Measurements from ENCODE around the gene ABHD12. TPM values are rescaled to one million over a fixed set of nuclear protein-coding genes. Genes with fewer than 3 reads are reported as not detected.

ABHD12 gene
- polyA plus RNA-seq, 6 donors from 2014 or later, result 15.7 to 23.1 (median 20.3) TPM

GRCh38 chr20:25376236-25376635 is 14.4 kb downstream of the ABHD12 start:
- Mint-ChIP-seq H3K36me3 (peaks cover 4 to 10% of the 10 kb centered on the region in 2 donors), H3K9me3 (no peaks in the 10 kb centered on the region)

GRCh38 chr20:25374842-25375241 is 15.8 kb downstream of the ABHD12 start:
- ATAC-seq (ENCODE audit: low read depth in 2 of 2) (no peak), DNase-seq (no peak)
- Mint-ChIP-seq H3K4me3 (no peak overlapping the region), H3K27ac (no peak overlapping the region), H3K9me3 (no peaks in the 10 kb centered on the region), H3K27me3 (no peaks in the 10 kb centered on the region), H3K36me3 (peaks cover 4 to 10% of the 10 kb centered on the region in 2 donors), H3K4me1 (peaks cover 28 to 36% (median 32%) of the 10 kb centered on the region in 3 donors)

More at GRCh38 chr20:25376236-25376635, 14.4 kb downstream of the ABHD12 start:
- DNase-seq, result no peak
- H3K4me1 Mint-ChIP-seq, result peaks cover 19 to 42% (median 36%) of the 10 kb centered on the region in 3 donors
- H3K27ac Mint-ChIP-seq, result no peak overlapping the region
- no peak overlapping the region for H3K4me3 Mint-ChIP-seq
- no peaks in the 10 kb centered on the region for H3K27me3 Mint-ChIP-seq
- ATAC-seq (ENCODE audit: low read depth in 2 of 2), result no peak

DNA sequence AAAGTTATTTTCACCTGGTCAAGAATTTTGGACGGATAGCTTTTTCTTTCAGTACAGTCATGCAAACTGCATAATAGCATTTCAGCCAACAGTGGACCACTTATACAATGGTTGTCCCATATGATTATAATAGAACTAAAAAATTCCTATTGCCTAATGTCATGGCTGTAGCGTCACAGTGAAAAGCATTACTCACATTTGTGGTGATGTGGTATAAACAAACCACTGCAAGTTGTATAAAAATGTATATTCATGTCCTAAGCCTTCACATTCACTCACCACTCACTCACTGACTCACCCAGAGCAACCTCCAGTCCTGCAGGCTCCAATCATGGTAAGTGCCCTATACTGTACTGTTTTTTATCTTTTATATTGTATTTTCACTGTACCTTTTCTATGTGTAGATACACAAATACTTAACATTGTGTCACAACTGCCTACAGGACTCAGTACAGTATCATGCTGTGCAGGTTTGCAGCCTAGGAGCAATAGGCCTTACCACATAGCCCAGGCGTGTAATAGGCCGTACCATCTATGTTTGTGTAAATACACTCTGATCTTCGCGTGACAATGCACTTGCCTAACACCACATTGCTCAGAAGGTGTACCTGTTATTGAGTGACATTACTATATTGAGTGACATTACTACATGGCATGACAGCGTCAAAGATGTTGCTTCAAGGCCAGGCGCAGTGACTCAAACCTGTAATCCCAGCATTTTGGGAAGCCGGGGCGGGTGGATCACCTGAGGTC is 17.9 kb downstream of the ABHD12 start:
- Mint-ChIP-seq H3K27ac (peak overlapping the region in 1 of 6 donors; percentile 33), H3K36me3 (peaks cover 0 to 4% of the 10 kb centered on the region in 2 donors), H3K9me3 (no peaks in the 10 kb centered on the region), H3K27me3 (no peaks in the 10 kb centered on the region), H3K4me3 (peak overlapping the region in 1 of 8 donors; percentile 5), H3K4me1 (peaks cover 15 to 22% (median 21%) of the 10 kb centered on the region in 3 donors)
- no peak for ATAC-seq (ENCODE audit: low read depth in 2 of 2)
- DNase-seq, result no peak

DNA sequence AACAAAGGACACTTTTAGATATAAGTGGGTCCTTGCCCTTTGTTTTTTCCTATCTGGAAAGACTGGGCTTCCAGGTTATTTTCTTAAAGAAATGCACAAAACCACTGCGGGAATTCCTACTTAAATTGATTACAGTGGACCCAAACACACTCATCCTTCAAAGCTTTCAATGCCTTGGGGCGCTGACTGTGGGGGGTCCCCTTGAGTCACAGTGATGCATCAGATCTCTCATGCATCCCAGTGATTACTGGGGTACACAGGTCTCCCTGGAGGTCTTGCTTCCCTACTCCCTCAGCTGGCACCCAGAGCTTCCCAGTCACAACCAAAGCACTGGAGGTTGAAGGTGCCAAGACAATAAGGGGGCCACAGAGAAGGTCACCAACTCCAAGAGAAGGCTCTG is 20.7 kb downstream of the ABHD12 start:
- H3K36me3 Mint-ChIP-seq, result peaks cover 0 to 4% of the 10 kb centered on the region in 2 donors
- peak overlapping the region in 1 of 6 donors; percentile 60 for H3K27ac Mint-ChIP-seq
- no peak for DNase-seq
- no peaks in the 10 kb centered on the region for H3K27me3 Mint-ChIP-seq
- H3K9me3 Mint-ChIP-seq, result no peaks in the 10 kb centered on the region
- no peak overlapping the region for H3K4me3 Mint-ChIP-seq
- H3K4me1 Mint-ChIP-seq, result peaks cover 14 to 26% (median 21%) of the 10 kb centered on the region in 3 donors
- ATAC-seq (ENCODE audit: low read depth in 2 of 2), result no peak

- Mint-ChIP-seq H3K27ac (peak overlapping the region in 1 of 6 donors; percentile 30), H3K27me3 (no peaks in the 10 kb centered on the region), H3K4me3 (no peak overlapping the region), H3K9me3 (no peaks in the 10 kb centered on the region), H3K36me3 (peaks cover 0 to 4% of the 10 kb centered on the region in 2 donors), H3K4me1 (peaks cover 14 to 26% (median 19%) of the 10 kb centered on the region in 3 donors)
- no peak for DNase-seq
- ATAC-seq (ENCODE audit: low read depth in 2 of 2), result no peak
These were observed 21.1 kb downstream of the ABHD12 start for GRCh38 chr20:25369529-25369928.

DNA sequence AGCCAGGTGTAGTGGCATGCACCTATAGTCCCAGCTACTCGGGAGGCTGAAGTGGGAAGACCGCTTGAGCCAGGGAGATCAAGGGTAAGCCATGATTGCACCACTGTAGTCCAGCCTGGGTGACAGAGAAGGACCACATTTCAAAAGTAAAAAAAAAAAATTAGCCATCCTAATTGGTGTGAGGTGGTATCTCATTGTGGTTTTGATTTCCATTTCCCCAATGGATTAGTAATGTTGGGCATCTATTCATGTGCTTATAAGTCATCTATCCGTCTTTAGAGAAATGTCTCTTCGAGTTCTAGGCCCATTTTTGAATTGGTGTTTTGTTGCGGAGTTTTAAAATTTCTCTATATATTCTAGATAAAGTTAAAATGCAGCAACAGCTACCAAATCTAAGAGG is 21.7 kb downstream of the ABHD12 start:
- DNase-seq (no peak), ATAC-seq (ENCODE audit: low read depth in 2 of 2) (no peak)
- peaks cover 0 to 4% of the 10 kb centered on the region in 2 donors for H3K36me3 Mint-ChIP-seq
- H3K4me1 Mint-ChIP-seq, result peaks cover 14 to 26% (median 19%) of the 10 kb centered on the region in 3 donors
- H3K27ac Mint-ChIP-seq, result peak overlapping the region in 1 of 6 donors; percentile 30
- H3K27me3 Mint-ChIP-seq, result no peaks in the 10 kb centered on the region
- H3K4me3 Mint-ChIP-seq, result no peak overlapping the region
- no peaks in the 10 kb centered on the region for H3K9me3 Mint-ChIP-seq

DNA sequence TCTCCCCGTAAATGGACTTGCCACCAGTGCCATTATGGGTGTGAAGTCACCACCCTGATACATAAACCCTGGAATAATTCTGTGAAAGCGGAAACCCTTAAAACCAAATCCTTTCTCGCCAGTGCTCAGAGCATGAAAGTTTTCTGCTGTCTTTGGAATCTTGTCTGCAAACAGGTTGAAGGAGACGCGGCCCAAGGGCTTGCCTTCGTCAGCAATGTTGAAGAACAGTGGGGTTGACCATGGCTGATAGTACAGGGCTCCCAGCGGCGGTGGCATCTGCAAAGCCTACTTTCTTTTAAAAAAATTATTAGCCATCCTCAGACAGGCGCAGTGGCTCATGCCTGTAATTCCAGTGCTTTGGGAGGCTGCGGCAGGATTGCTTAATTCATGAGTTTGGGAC is 22.1 kb downstream of the ABHD12 start:
- H3K36me3 Mint-ChIP-seq, result peaks cover 0 to 1% of the 10 kb centered on the region in 2 donors
- H3K4me1 Mint-ChIP-seq, result peaks cover 14 to 26% (median 19%) of the 10 kb centered on the region in 3 donors
- no peaks in the 10 kb centered on the region for H3K27me3 Mint-ChIP-seq

GRCh38 chr20:25364879-25365699 is 25.5 kb downstream of the ABHD12 start:
- peaks cover 9 to 24% (median 18%) of the 10 kb centered on the region in 3 donors for H3K4me1 Mint-ChIP-seq
- no peak for DNase-seq
- H3K9me3 Mint-ChIP-seq, result no peaks in the 10 kb centered on the region
- H3K27me3 Mint-ChIP-seq, result no peaks in the 10 kb centered on the region
- no peak for ATAC-seq (ENCODE audit: low read depth in 2 of 2)
- H3K27ac Mint-ChIP-seq, result no peak overlapping the region
- H3K4me3 Mint-ChIP-seq, result no peak overlapping the region
- H3K36me3 Mint-ChIP-seq, result no peaks in the 10 kb centered on the region

More for the DNA sequence above, 22.1 kb downstream of the ABHD12 start:
- no peaks in the 10 kb centered on the region for H3K9me3 Mint-ChIP-seq
- H3K4me3 Mint-ChIP-seq, result no peak overlapping the region
- DNase-seq (no peak), ATAC-seq (ENCODE audit: low read depth in 2 of 2) (no peak)
- no peak overlapping the region for H3K27ac Mint-ChIP-seq

DNA sequence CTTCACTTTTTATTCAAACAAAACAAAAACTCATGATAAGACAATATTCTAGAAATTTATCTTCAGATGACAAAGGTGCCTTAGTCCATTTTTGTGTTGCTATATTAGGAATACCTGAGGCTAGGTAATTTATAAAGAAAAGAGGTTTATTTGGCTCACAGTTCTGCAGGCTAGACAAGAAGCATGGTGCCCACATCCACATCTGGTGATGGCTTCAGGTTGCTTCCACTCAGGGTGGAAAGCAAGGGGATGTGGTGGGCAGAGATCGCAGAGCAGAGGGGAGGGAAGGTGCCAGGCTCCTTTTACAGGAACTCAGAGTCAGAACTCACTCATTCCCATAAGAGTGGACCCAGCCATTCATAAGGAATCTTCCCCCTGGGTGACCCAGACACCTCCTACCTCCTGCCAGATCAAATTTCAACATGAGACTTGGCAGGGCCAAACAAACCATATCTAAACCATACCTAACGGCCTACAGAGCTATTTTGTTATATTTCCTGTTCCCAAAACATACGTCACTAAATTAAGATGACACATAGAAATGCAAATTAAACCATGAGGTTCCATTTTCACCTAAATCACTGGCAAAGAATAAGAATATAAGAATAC is 26.4 kb downstream of the ABHD12 start:
- DNase-seq (no peak), ATAC-seq (ENCODE audit: low read depth in 2 of 2) (no peak)
- H3K4me3 Mint-ChIP-seq, result no peak overlapping the region
- H3K4me1 Mint-ChIP-seq, result peaks cover 9 to 24% (median 18%) of the 10 kb centered on the region in 3 donors
- no peaks in the 10 kb centered on the region for H3K9me3 Mint-ChIP-seq
- no peaks in the 10 kb centered on the region for H3K27me3 Mint-ChIP-seq
- H3K27ac Mint-ChIP-seq, result peak overlapping the region in 1 of 6 donors; percentile 18
- no peaks in the 10 kb centered on the region for H3K36me3 Mint-ChIP-seq

- peaks cover 14 to 34% (median 29%) of the 10 kb centered on the region in 3 donors for H3K4me1 Mint-ChIP-seq
- ATAC-seq (ENCODE audit: low read depth in 2 of 2) (no peak), DNase-seq (no peak)
- no peaks in the 10 kb centered on the region for H3K27me3 Mint-ChIP-seq
- H3K4me3 Mint-ChIP-seq, result peak overlapping the region in 3 of 8 donors; percentile 44 to 70 (median 50)
- peak overlapping the region in 3 of 6 donors; percentile 6 to 74 (median 49) for H3K27ac Mint-ChIP-seq
- H3K9me3 Mint-ChIP-seq, result no peaks in the 10 kb centered on the region
- no peaks in the 10 kb centered on the region for H3K36me3 Mint-ChIP-seq
These were observed 29.4 kb downstream of the ABHD12 start for GRCh38 chr20:25361287-25361683.

DNA sequence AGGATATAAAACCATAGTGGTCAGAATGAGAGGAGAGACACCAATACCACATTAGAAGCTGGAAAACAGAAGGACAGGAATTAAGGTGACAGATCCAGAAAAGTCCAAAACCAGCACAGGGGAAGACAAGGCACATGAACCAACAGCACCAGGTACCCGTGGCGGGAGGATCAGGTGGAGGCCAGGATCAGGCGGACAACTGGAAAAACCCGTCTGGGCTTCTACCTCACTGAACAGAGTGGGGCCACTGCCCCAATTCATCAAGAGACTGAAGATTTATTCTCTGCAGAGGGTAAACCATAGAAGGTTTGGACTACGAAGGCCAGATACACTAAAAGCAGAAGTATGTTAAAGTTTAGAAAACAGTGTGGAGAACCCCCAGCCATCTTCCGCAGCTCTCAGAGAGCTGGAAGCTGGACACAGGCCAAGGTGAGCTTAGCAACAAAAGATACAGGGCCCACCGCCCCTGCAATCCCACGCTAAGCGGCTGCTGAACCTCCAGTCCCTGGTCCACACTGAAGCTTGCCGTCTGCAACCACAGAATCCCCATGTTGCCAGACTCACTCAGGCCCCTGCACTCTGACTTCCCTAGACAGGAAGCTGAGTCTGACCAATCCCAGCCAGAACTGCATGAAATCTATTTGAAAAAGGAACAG is 29.9 kb downstream of the ABHD12 start:
- peak overlapping the region in 7 of 8 donors; percentile 10 to 73 (median 66) for H3K4me3 Mint-ChIP-seq
- no peaks in the 10 kb centered on the region for H3K36me3 Mint-ChIP-seq
- peaks cover 15 to 39% (median 29%) of the 10 kb centered on the region in 3 donors for H3K4me1 Mint-ChIP-seq
- no peaks in the 10 kb centered on the region for H3K27me3 Mint-ChIP-seq
- H3K9me3 Mint-ChIP-seq, result no peaks in the 10 kb centered on the region
- peak; percentile 64 to 65 for ATAC-seq (ENCODE audit: low read depth in 2 of 2)
- peak; percentile 6 for DNase-seq
- peak overlapping the region in 5 of 6 donors; percentile 58 to 76 (median 68) for H3K27ac Mint-ChIP-seq

- Mint-ChIP-seq H3K27ac (peak overlapping the region in 3 of 6 donors; percentile 5 to 88 (median 33)), H3K27me3 (no peaks in the 10 kb centered on the region), H3K4me1 (peaks cover 23 to 52% (median 34%) of the 10 kb centered on the region in 3 donors), H3K36me3 (peaks cover 0 to 5% of the 10 kb centered on the region in 2 donors), H3K4me3 (peak overlapping the region in 1 of 8 donors; percentile 47), H3K9me3 (peaks cover 0 to 7% (median 4%) of the 10 kb centered on the region in 7 donors)
- DNase-seq (no peak), ATAC-seq (ENCODE audit: low read depth in 2 of 2) (no peak)
These were observed 34.2 kb downstream of the ABHD12 start for GRCh38 chr20:25356271-25356933.

Data from naive B cell (primary cell).